Transverse colon (tissue), 4 donors: ENCODE results near the gene MLLT10. TPM values are rescaled to one million over a fixed set of nuclear protein-coding genes. Genes with fewer than 3 reads are reported as not detected.

Experiments
- DNase-seq: peaks from one replicate; pipeline ENCODE4 v3.0.0-alpha.2; 2019
- H3K27ac ChIP-seq, 4 donors: fragments of 200-600 bp; sonication (generic); 2 replicates each; pipeline ENCODE4 v1.5.1; 2016 to 2018; ENCODE audit warnings: inconsistent platforms in 4 of 4
- H3K27me3 ChIP-seq: fragments of 200-600 bp; sonication (generic); 2 replicates; pipeline ENCODE4 v1.5.1; 2017; ENCODE audit warnings: inconsistent platforms
- H3K36me3 ChIP-seq, 4 donors: fragments of 200-600 bp; sonication (generic); 2 replicates each; pipeline ENCODE4 v1.5.1; 2017 to 2019; ENCODE audit warnings: inconsistent platforms in 4 of 4
- H3K4me1 ChIP-seq, 4 donors: fragments of 200-600 bp; sonication (generic); 2 replicates each; pipeline ENCODE4 v1.5.1; 2017 to 2020; ENCODE audit warnings: inconsistent platforms in 4 of 4
- H3K4me3 ChIP-seq, 4 donors: fragments of 200-600 bp; sonication (generic); 1 replicate in 1 of 4; 2 replicates in 3 of 4; pipeline versions ENCODE4 v1.5.1 to v1.6.1; 2017 to 2019; ENCODE audit warnings: inconsistent platforms in 4 of 4
- H3K9me3 ChIP-seq, 2 donors: fragments of 200-600 bp; sonication (generic); 2 replicates each; pipeline ENCODE4 v1.5.1; 2017 to 2019; ENCODE audit warnings: inconsistent platforms in 2 of 2
- EP300 ChIP-seq: sonication (generic); formaldehyde crosslinking; IDR thresholded peaks from one replicate; pipeline ENCODE4 v1.6.1; 2017; ENCODE audit warnings: antibody characterized with exemption, low read depth
- POLR2A ChIP-seq: fragments of 450-650 bp; IDR thresholded peaks from one replicate; pipeline ENCODE4 v1.6.1; 2016; ENCODE audit warnings: antibody characterized with exemption, mild to moderate bottlenecking, moderate library complexity
- POLR2AphosphoS5 ChIP-seq, 3 donors: sonication (generic); formaldehyde crosslinking; IDR thresholded peaks; one replicate each; pipeline ENCODE4 v1.6.1; 2016; ENCODE audit warnings: antibody characterized with exemption in 3 of 3
- WGBS, 2 donors: methylation state at CpG; one replicate each; pipeline ENCODE4 v1.1.5; 2018; ENCODE audit warnings: low coverage in 1 of 2; 5-methylcytosine and 5-hydroxymethylcytosine counted together
- in situ Hi-C, 4 donors: fragments of 200-750 bp; cut with MboI; loops; one replicate each; pipeline versions ENCODE4 v1.15.0 to v1.15.1; 2017; ENCODE audit warnings: low sequenced_read_pairs in 3 of 4, low pct_ligation_motif_present in 1 of 4, low pct_unique_long_range_greater_than_20kb in 1 of 4
- intact Hi-C: fragments of 100-400 bp; cut with DNase I; formaldehyde crosslinking; loops from one replicate; pipeline ENCODE4 v1.15.1; 2023; ENCODE audit warnings: low total_unique reads
- total RNA-seq, 4 donors: library from RNA; depleted of rRNA; stranded (reverse); fragments of >200 nt; gene quantifications; one replicate each; pipeline ENCODE4 v1.1.0, GENCODE V29; 2016
- TF ChIP-seq, protein P1 (sequence below), 5 experiments: fragments of 200-600 bp in 3 of 5; fragments of 450-650 bp in 2 of 5; sonication (generic) in 3 of 5; IDR thresholded peaks; 1 replicate in 2 of 5; 2 replicates in 3 of 5; pipeline ENCODE4 v1.5.1; 2016 to 2017; ENCODE audit warnings: antibody characterized with exemption in 5 of 5, inconsistent platforms in 3 of 5, mild to moderate bottlenecking in 2 of 5, moderate library complexity in 1 of 5

Gene MLLT10
- total RNA-seq, 4 donors from 2014 or later = 12.0 to 43.0 (median 28.5) TPM

- TF ChIP-seq POLR2AphosphoS5 (IDR thresholded peaks at IDR 0.05) (no peak), POLR2A (no peak), EP300 (no peak)
- TF ChIP-seq, protein P1, sequence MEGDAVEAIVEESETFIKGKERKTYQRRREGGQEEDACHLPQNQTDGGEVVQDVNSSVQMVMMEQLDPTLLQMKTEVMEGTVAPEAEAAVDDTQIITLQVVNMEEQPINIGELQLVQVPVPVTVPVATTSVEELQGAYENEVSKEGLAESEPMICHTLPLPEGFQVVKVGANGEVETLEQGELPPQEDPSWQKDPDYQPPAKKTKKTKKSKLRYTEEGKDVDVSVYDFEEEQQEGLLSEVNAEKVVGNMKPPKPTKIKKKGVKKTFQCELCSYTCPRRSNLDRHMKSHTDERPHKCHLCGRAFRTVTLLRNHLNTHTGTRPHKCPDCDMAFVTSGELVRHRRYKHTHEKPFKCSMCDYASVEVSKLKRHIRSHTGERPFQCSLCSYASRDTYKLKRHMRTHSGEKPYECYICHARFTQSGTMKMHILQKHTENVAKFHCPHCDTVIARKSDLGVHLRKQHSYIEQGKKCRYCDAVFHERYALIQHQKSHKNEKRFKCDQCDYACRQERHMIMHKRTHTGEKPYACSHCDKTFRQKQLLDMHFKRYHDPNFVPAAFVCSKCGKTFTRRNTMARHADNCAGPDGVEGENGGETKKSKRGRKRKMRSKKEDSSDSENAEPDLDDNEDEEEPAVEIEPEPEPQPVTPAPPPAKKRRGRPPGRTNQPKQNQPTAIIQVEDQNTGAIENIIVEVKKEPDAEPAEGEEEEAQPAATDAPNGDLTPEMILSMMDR (IDR thresholded peaks at IDR 0.05) = no peak
- H3K4me3 ChIP-seq = peak overlapping the region in 3 of 4 donors; percentile 20 to 38 (median 26)
- intact Hi-C loops = no loop called here
- in situ Hi-C loops = loop anchor here in 1 of 4 donors (25.0 kb wide), 1 partner anchor 802 kb away; the partner anchor contains the start of genes BMI1 and COMMD3
- H3K9me3 ChIP-seq = no peaks in the 10 kb centered on the region
- peaks cover 85% of the 10 kb centered on the region for H3K27me3 ChIP-seq
- peaks cover 0 to 17% (median 0%) of the 10 kb centered on the region in 4 donors for H3K4me1 ChIP-seq
- H3K36me3 ChIP-seq = no peaks in the 10 kb centered on the region
- 52 to 57% methylated on average over 20 to 29 of the region's 39 CpGs for WGBS, 2 donors
- no peak for DNase-seq
- peak overlapping the region in 1 of 4 donors; percentile 23 for H3K27ac ChIP-seq
These were observed 23.6 kb upstream of the MLLT10 start for GRCh38 chr10:21510241-21511094.

DNA sequence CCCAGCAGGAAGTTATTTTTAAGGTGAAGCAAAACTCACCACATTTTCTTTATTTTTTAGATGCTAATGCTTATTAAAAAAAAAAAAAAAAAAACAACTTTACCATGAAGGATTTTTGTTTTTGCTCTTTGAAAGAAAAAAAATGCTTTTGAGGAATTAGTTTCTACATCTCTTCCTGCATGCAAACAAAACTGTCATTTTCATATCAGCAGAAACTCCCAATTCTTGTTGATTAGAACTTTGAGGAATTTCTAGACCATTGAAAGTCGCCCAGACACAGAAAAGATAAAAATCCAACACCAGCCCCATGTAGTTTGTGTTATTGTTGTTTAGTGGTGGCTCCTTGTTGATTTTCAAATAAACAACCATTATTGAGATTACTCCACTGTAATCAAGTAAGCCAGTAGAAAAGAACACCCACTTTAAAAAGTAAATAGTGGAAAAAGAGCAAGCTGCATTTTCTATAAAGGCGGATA, 22.9 kb upstream of the MLLT10 start:
- intact Hi-C loops (no loop called here), in situ Hi-C loops (loop anchor here in 1 of 4 donors (25.0 kb wide), 1 partner anchor 801 kb away; the partner anchor contains the start of genes BMI1 and COMMD3)
- H3K27me3 ChIP-seq = peaks cover 85% of the 10 kb centered on the region
- 77% methylated on average over 2 of the region's 2 CpGs for WGBS, 2 donors
- peaks cover 0 to 23% (median 2%) of the 10 kb centered on the region in 4 donors for H3K4me1 ChIP-seq
- H3K9me3 ChIP-seq = no peaks in the 10 kb centered on the region
- H3K27ac ChIP-seq = no peak overlapping the region
- TF ChIP-seq POLR2AphosphoS5 (IDR thresholded peaks at IDR 0.05) (no peak), EP300 (no peak), POLR2A (no peak)
- TF ChIP-seq, protein P1 (IDR thresholded peaks at IDR 0.05) = no peak
- H3K36me3 ChIP-seq = no peaks in the 10 kb centered on the region
- H3K4me3 ChIP-seq = no peak overlapping the region
- no peak for DNase-seq

DNA sequence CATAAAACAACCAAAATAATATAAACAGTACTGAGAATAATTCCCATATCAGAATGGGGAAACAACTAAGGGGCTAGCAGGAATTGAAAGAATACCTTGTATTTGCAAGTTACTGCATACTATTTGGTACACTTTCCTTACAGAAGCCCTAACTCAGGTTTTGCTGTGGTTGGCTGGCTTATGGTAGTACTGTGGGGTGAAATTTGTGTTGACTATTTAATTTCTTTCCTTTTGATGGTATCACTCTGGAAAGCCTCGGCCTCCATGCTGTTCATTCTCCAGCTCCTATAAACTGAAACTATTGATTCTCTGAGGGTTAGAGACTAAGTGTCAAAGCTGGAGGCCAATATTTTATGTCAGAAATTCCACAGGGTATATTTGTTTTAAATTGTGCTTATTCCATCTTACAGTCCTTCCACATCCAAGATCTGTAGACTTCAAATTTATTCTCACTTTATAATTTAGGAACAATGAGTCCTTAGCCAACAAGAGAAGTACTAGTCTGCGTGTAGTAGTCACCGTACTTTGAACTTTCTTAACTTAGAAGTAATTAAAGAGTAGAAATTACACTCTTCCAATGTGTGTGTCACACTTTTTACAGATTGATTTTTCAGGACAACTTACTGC, 22.0 kb upstream of the MLLT10 start:
- Histone ChIP-seq H3K27me3 (peaks cover 83% of the 10 kb centered on the region), H3K4me1 (peaks cover 0 to 27% (median 4%) of the 10 kb centered on the region in 4 donors), H3K9me3 (no peaks in the 10 kb centered on the region), H3K27ac (no peak overlapping the region), H3K36me3 (no peaks in the 10 kb centered on the region), H3K4me3 (no peak overlapping the region)
- DNase-seq = no peak
- in situ Hi-C loops (loop anchor here in 1 of 4 donors (25.0 kb wide), 1 partner anchor 800 kb away; the partner anchor contains the start of genes BMI1 and COMMD3), intact Hi-C loops (no loop called here)
- 62 to 65% methylated on average over 3 of the region's 3 CpGs for WGBS, 2 donors
- TF ChIP-seq, protein P1 (IDR thresholded peaks at IDR 0.05) = no peak
- no peak for TF ChIP-seq EP300
